Vagina (tissue), 2 donors: ENCODE measurements around the gene ARID5A. TPM values are rescaled to one million over a fixed set of nuclear protein-coding genes. Genes with fewer than 3 reads are reported as not detected.

ENCODE experiments used
- DNase-seq, 2 donors: peaks; one replicate each; pipeline ENCODE4 v3.0.0-alpha.2; 2017; ENCODE audit errors: extremely low spot score in 2 of 2
- H3K27ac ChIP-seq: fragments of 200-600 bp; sonication (generic); one replicate; pipeline ENCODE4 v1.5.1; 2019
- H3K27me3 ChIP-seq: fragments of 200-600 bp; sonication (generic); one replicate; pipeline ENCODE4 v1.5.1; 2019
- H3K36me3 ChIP-seq, 2 donors: fragments of 200-600 bp; sonication (generic); one replicate each; pipeline ENCODE4 v1.5.1; 2017 to 2019
- H3K4me1 ChIP-seq: fragments of 200-600 bp; sonication (generic); one replicate; pipeline ENCODE4 v1.5.1; 2019
- H3K4me3 ChIP-seq, 2 donors: fragments of 200-600 bp; sonication (generic); 1 replicate in 1 of 2; 2 replicates in 1 of 2; pipeline ENCODE4 v1.5.1; 2016 to 2019
- H3K9me3 ChIP-seq: fragments of 200-600 bp; sonication (generic); one replicate; pipeline ENCODE4 v1.5.1; 2019
- POLR2A ChIP-seq, 2 donors: fragments of 450-650 bp; IDR thresholded peaks; one replicate each; pipeline ENCODE4 v1.6.1; 2017; ENCODE audit warnings: antibody characterized with exemption in 2 of 2, mild to moderate bottlenecking in 2 of 2, moderate library complexity in 2 of 2
- POLR2AphosphoS5 ChIP-seq, 2 donors: sonication (generic); formaldehyde crosslinking; IDR thresholded peaks; one replicate each; pipeline ENCODE4 v1.9.0; 2017; ENCODE audit warnings: antibody characterized with exemption in 2 of 2, mild to moderate bottlenecking in 2 of 2, low read depth in 1 of 2; ENCODE audit not compliant: insufficient read depth in 1 of 2
- intact Hi-C: fragments of 100-400 bp; cut with DNase I; formaldehyde crosslinking; loops from one replicate; pipeline ENCODE4 v1.15.1; 2023
- total RNA-seq: library from RNA; depleted of rRNA; stranded (reverse); fragments of >200 nt; gene quantifications from one replicate; pipeline ENCODE4 v1.2.3, GENCODE V29; 2016
- TF ChIP-seq, protein P1 (sequence below), 3 experiments: fragments of 450-650 bp in 2 of 3; fragments of 200-600 bp in 1 of 3; sonication (generic) in 1 of 3; IDR thresholded peaks; one replicate each; pipeline ENCODE4 v1.5.1; 2017 to 2019; ENCODE audit warnings: antibody characterized with exemption in 3 of 3, mild to moderate bottlenecking in 2 of 3, moderate library complexity in 2 of 3

ARID5A gene
- total RNA-seq, 1 donor from 2014 or later: 34.1 TPM

DNA sequence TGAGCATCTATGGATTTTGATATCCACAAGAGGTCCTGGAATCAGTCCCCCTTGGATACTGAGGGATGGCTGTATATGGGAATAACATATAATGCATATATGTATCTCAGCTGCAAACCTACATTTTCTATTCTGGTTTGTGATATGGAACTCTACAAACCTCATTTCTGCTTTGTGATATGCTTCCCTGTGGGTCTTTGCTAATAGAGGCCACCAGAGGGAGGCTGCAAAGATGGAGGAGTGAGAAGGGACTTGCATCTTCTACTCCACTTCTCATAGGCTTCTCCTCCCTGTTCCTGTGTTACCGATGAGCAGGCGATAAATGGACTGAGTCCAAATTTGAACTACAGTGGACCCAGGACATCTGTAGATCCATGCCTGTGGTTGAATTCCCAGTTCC is 37.8 kb downstream of the ARID5A start:
- H3K4me1 ChIP-seq: no peaks in the 10 kb centered on the region
- no peak overlapping the region for H3K27ac ChIP-seq
- H3K36me3 ChIP-seq: no peaks in the 10 kb centered on the region
- DNase-seq: no peak
- H3K4me3 ChIP-seq: no peak overlapping the region
- no peaks in the 10 kb centered on the region for H3K27me3 ChIP-seq
- H3K9me3 ChIP-seq: no peaks in the 10 kb centered on the region
- TF ChIP-seq, protein P1, sequence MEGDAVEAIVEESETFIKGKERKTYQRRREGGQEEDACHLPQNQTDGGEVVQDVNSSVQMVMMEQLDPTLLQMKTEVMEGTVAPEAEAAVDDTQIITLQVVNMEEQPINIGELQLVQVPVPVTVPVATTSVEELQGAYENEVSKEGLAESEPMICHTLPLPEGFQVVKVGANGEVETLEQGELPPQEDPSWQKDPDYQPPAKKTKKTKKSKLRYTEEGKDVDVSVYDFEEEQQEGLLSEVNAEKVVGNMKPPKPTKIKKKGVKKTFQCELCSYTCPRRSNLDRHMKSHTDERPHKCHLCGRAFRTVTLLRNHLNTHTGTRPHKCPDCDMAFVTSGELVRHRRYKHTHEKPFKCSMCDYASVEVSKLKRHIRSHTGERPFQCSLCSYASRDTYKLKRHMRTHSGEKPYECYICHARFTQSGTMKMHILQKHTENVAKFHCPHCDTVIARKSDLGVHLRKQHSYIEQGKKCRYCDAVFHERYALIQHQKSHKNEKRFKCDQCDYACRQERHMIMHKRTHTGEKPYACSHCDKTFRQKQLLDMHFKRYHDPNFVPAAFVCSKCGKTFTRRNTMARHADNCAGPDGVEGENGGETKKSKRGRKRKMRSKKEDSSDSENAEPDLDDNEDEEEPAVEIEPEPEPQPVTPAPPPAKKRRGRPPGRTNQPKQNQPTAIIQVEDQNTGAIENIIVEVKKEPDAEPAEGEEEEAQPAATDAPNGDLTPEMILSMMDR (IDR thresholded peaks at IDR 0.05): no peak
- TF ChIP-seq POLR2A (IDR thresholded peaks at IDR 0.05) (no peak), POLR2AphosphoS5 (IDR thresholded peaks at IDR 0.05; ENCODE audit: insufficient read depth in 1 of 2, low read depth in 1 of 2) (no peak)
- intact Hi-C loops: no loop called here

GRCh38 chr2:96575785-96576456 is 39.4 kb downstream of the ARID5A start:
- no peaks in the 10 kb centered on the region for H3K4me1 ChIP-seq
- H3K9me3 ChIP-seq: no peaks in the 10 kb centered on the region
- TF ChIP-seq, protein P1 (IDR thresholded peaks at IDR 0.05): no peak
- intact Hi-C loops: no loop called here
- H3K27ac ChIP-seq: no peak overlapping the region
- no peaks in the 10 kb centered on the region for H3K27me3 ChIP-seq
- no peaks in the 10 kb centered on the region for H3K36me3 ChIP-seq
- no peak overlapping the region for H3K4me3 ChIP-seq
- no peak for DNase-seq

- intact Hi-C loops: no loop called here
- TF ChIP-seq POLR2AphosphoS5 (IDR thresholded peaks at IDR 0.05; ENCODE audit: insufficient read depth in 1 of 2, low read depth in 1 of 2): no peak
- TF ChIP-seq, protein P1 (IDR thresholded peaks at IDR 0.05): no peak
- TF ChIP-seq POLR2A (IDR thresholded peaks at IDR 0.05): no peak
These were observed 40.9 kb downstream of the ARID5A start for GRCh38 chr2:96577501-96577900.

DNA sequence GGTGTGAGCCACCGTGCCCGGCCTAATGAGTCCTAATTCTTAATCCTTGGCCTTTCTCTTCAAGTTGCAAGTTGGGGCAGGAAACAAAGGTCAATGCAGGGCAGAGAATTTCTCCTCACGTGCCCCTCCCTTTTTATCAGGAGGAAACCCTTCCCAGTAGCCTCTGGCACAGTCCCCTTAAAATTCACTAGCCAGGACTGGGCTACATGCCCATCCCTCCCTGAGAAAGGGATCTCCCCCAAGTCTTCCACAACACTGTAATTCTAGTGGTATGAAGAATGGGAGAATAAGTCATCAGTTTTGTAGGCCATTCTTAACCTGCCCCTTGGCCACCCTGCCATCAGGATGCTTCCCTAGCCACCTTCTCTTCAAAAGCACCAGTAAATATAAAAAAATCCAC is 42.2 kb downstream of the ARID5A start:
- H3K4me1 ChIP-seq: no peaks in the 10 kb centered on the region
- intact Hi-C loops: no loop called here
- no peak overlapping the region for H3K4me3 ChIP-seq
- TF ChIP-seq POLR2AphosphoS5 (IDR thresholded peaks at IDR 0.05; ENCODE audit: insufficient read depth in 1 of 2, low read depth in 1 of 2): no peak
- TF ChIP-seq, protein P1 (IDR thresholded peaks at IDR 0.05): no peak
- TF ChIP-seq POLR2A (IDR thresholded peaks at IDR 0.05): no peak
- H3K27ac ChIP-seq: no peak overlapping the region
- no peak for DNase-seq
- no peaks in the 10 kb centered on the region for H3K36me3 ChIP-seq
- H3K9me3 ChIP-seq: no peaks in the 10 kb centered on the region
- no peaks in the 10 kb centered on the region for H3K27me3 ChIP-seq

More at GRCh38 chr2:96577501-96577900, 40.9 kb downstream of the ARID5A start:
- no peaks in the 10 kb centered on the region for H3K4me1 ChIP-seq
- no peak for DNase-seq
- H3K4me3 ChIP-seq: no peak overlapping the region
- no peaks in the 10 kb centered on the region for H3K27me3 ChIP-seq
- no peaks in the 10 kb centered on the region for H3K36me3 ChIP-seq
- no peaks in the 10 kb centered on the region for H3K9me3 ChIP-seq
- no peak overlapping the region for H3K27ac ChIP-seq

- no peaks in the 10 kb centered on the region for H3K4me1 ChIP-seq
- H3K27me3 ChIP-seq: no peaks in the 10 kb centered on the region
- H3K9me3 ChIP-seq: no peaks in the 10 kb centered on the region
- DNase-seq: no peak
- intact Hi-C loops: no loop called here
- no peaks in the 10 kb centered on the region for H3K36me3 ChIP-seq
- no peak overlapping the region for H3K4me3 ChIP-seq
- H3K27ac ChIP-seq: no peak overlapping the region
- TF ChIP-seq, protein P1 (IDR thresholded peaks at IDR 0.05): no peak
- TF ChIP-seq POLR2A (IDR thresholded peaks at IDR 0.05) (no peak), POLR2AphosphoS5 (IDR thresholded peaks at IDR 0.05; ENCODE audit: insufficient read depth in 1 of 2, low read depth in 1 of 2) (no peak)
These were observed 42.9 kb downstream of the ARID5A start for GRCh38 chr2:96579422-96579821.
